ENCODE data around the gene ATP9A. TPM values are rescaled to one million over a fixed set of nuclear protein-coding genes. Genes with fewer than 3 reads are reported as not detected.

ATP9A gene
- total RNA-seq, 1 donor from 2014 or later = 25.2 TPM

DNA sequence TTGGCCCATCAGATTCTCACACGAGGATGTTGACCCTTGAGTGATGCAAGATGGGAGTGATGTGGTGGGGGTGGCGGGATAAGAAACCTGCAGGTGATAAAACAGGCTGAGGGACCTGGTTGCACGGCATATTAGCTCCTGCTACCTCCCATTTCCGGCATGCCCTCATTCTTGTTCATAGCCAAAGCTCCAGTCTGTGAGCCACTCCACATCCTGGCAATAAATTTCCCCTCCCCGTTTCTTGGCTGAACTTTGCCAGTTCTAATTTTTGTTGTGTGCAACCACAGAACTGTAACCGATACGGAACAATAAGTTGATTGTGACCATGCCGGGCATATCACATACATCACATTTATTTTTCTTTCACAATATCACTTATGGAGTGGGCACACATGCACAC is 184.1 kb downstream of the ATP9A start:
- TF ChIP-seq, protein P1, sequence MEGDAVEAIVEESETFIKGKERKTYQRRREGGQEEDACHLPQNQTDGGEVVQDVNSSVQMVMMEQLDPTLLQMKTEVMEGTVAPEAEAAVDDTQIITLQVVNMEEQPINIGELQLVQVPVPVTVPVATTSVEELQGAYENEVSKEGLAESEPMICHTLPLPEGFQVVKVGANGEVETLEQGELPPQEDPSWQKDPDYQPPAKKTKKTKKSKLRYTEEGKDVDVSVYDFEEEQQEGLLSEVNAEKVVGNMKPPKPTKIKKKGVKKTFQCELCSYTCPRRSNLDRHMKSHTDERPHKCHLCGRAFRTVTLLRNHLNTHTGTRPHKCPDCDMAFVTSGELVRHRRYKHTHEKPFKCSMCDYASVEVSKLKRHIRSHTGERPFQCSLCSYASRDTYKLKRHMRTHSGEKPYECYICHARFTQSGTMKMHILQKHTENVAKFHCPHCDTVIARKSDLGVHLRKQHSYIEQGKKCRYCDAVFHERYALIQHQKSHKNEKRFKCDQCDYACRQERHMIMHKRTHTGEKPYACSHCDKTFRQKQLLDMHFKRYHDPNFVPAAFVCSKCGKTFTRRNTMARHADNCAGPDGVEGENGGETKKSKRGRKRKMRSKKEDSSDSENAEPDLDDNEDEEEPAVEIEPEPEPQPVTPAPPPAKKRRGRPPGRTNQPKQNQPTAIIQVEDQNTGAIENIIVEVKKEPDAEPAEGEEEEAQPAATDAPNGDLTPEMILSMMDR (IDR thresholded peaks at IDR 0.05; ENCODE audit: borderline replicate concordance) = no peak
- no peak overlapping the region for H3K27ac ChIP-seq (replicated peaks)
- H3K36me3 ChIP-seq = no peaks in the 10 kb centered on the region
- no peak overlapping the region for H3K4me3 ChIP-seq
- no peaks in the 10 kb centered on the region for H3K9me3 ChIP-seq (replicated peaks)
- no peaks in the 10 kb centered on the region for H3K27me3 ChIP-seq (ENCODE audit: low read depth)
- DNase-seq = no peak
- intact Hi-C loops (cut with micrococcal nuclease) = no loop called here
- H3K4me1 ChIP-seq = no peaks in the 10 kb centered on the region

DNA sequence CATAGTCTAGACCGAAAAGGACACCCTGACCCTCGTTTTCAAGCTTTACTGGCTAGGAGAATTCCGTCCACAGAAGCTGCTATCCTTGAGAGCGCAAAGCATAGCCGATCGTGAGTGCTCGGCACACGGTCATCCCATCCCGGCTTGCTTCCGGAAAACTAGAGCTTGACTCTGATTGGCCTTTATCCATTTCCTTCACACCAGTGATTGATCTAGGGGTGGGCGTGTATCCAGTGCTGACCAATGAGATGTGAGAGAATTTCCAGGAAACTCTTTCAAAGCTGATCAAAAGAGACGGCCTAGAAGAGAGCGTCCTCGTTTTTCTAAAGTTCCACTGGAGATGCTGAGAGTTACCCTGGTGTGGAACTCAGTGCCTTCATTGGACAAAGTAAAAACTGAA is 184.7 kb downstream of the ATP9A start:
- Histone ChIP-seq H3K27ac (replicated peaks) (no peak overlapping the region), H3K36me3 (no peaks in the 10 kb centered on the region), H3K27me3 (ENCODE audit: low read depth) (no peaks in the 10 kb centered on the region), H3K9me3 (replicated peaks) (no peaks in the 10 kb centered on the region), H3K4me3 (no peak overlapping the region), H3K4me1 (no peaks in the 10 kb centered on the region)
- no peak for DNase-seq
- TF ChIP-seq, protein P1 (IDR thresholded peaks at IDR 0.05; ENCODE audit: borderline replicate concordance) = no peak
- intact Hi-C loops (cut with micrococcal nuclease) = no loop called here

DNA sequence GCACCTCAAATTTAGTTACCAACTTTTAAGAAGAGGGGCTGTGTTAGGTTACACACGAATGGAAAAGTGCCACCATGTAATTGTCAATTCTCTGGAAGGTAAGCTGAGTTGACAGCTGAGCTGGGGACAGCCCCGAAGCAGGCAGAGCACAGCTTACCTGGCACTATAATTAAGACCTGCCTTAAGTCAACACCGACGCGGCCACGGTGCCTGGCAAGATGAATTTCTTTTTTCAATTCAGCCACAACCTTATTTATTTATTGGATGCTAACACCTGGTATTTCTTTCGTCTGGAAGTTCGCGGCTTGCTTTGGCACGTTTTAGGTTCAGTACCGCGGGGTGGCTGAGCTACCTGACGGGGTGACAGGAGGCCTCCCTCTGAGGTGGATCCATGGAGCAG is 185.1 kb downstream of the ATP9A start:
- TF ChIP-seq, protein P1 (IDR thresholded peaks at IDR 0.05; ENCODE audit: borderline replicate concordance) = no peak
- no peaks in the 10 kb centered on the region for H3K9me3 ChIP-seq (replicated peaks)
- no peaks in the 10 kb centered on the region for H3K27me3 ChIP-seq (ENCODE audit: low read depth)
- no peak for DNase-seq
- intact Hi-C loops (cut with micrococcal nuclease) = no loop called here
- no peak overlapping the region for H3K4me3 ChIP-seq
- no peak overlapping the region for H3K27ac ChIP-seq (replicated peaks)
- H3K36me3 ChIP-seq = no peaks in the 10 kb centered on the region
- H3K4me1 ChIP-seq = no peaks in the 10 kb centered on the region

DNA sequence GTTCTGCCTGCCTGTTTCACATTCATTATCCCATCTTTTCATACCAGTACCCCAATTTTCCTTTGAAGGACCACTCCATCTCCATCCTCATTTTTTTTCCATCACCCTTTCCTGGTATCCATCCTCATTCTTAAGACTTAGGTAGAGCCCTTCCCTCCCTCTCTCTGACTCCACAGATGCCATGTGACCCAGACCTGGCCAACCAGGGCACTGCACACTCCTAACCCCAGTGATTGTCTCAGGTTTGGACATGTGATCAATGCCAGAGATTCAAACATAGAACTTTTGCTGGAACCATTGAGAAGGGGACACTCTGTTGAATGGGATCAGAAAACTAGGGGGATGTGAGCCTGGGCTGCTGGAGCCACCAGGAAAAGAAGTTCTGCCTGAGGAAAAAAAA is 186.6 kb downstream of the ATP9A start:
- no peak overlapping the region for H3K27ac ChIP-seq (replicated peaks)
- no peaks in the 10 kb centered on the region for H3K36me3 ChIP-seq
- no peak overlapping the region for H3K4me3 ChIP-seq
- intact Hi-C loops (cut with micrococcal nuclease) = no loop called here
- no peak for DNase-seq
- H3K27me3 ChIP-seq (ENCODE audit: low read depth) = no peaks in the 10 kb centered on the region
- no peaks in the 10 kb centered on the region for H3K9me3 ChIP-seq (replicated peaks)
- no peaks in the 10 kb centered on the region for H3K4me1 ChIP-seq
- TF ChIP-seq, protein P1 (IDR thresholded peaks at IDR 0.05; ENCODE audit: borderline replicate concordance) = no peak

DNA sequence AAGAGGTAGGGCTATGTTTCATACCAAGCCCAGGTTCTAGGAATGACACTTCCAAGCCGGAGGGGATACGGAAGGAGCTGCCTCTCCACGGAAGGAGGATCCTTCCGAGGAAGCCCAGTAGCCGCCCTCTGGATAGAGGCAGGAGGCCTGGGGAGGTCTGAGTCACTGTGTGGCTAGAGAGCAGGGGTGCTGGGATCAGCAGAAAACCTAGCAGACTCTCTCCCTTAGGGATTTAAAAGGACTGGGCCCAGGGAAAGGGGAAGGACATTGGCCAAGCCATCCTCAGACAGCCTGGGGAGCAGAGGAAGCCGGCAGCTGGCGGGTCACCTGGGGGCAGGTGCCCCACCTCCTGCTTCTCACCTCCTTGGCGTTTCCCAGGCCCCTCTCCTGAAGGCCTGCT is 189.1 kb downstream of the ATP9A start:
- intact Hi-C loops (cut with micrococcal nuclease) = no loop called here
- no peaks in the 10 kb centered on the region for H3K27me3 ChIP-seq (ENCODE audit: low read depth)
- no peaks in the 10 kb centered on the region for H3K36me3 ChIP-seq
- no peak for DNase-seq
- H3K4me3 ChIP-seq = no peak overlapping the region
- H3K27ac ChIP-seq (replicated peaks) = no peak overlapping the region
- peaks cover 7% of the 10 kb centered on the region for H3K9me3 ChIP-seq (replicated peaks)
- H3K4me1 ChIP-seq = no peaks in the 10 kb centered on the region
- TF ChIP-seq, protein P1 (IDR thresholded peaks at IDR 0.05; ENCODE audit: borderline replicate concordance) = no peak

DNA sequence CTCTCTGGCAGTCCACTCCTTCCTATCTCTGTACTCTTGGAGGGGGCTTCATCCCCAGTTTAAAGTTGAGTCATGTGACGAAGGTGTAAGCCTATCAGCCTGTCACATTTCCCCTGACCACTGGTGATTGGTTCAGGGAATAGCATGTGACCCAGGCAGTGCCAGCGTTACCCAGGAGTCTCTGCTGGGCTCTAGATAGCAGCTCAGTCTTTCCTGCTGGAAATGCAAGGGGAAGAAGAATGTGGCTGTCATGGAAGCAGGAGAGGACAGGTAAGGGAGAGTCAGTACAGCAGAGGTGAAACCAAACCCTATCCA is 190.1 kb downstream of the ATP9A start:
- H3K4me3 ChIP-seq = no peak overlapping the region
- no peak overlapping the region for H3K27ac ChIP-seq (replicated peaks)
- H3K36me3 ChIP-seq = no peaks in the 10 kb centered on the region
- intact Hi-C loops (cut with micrococcal nuclease) = no loop called here
- peaks cover 7% of the 10 kb centered on the region for H3K9me3 ChIP-seq (replicated peaks)
- TF ChIP-seq, protein P1 (IDR thresholded peaks at IDR 0.05; ENCODE audit: borderline replicate concordance) = no peak
- H3K4me1 ChIP-seq = peaks cover 5% of the 10 kb centered on the region
- H3K27me3 ChIP-seq (ENCODE audit: low read depth) = no peaks in the 10 kb centered on the region
- DNase-seq = no peak
